HepG2 (cell line): Measurements from ENCODE around the gene MBL2. TPM values are rescaled to one million over a fixed set of nuclear protein-coding genes. Genes with fewer than 3 reads are reported as not detected.

Experiments
- ATAC-seq: fragments of 200-7000 bp; cut with Tn5 transposase; 3 replicates; pipeline ENCODE4 v1.9.1; 2020; ENCODE audit warnings: mild to moderate bottlenecking, moderate library complexity
- BruUV-seq: library from RNA; stranded (reverse); fragments of 400-500 nt; replicated peaks from 2 replicates; lab custom pipeline; 2021; lab: Mats Ljungman, UMichigan
- CTCF ChIA-PET: fragments of 300-600 bp; formaldehyde crosslinking; extraction: SDS; loops from one replicate; lab custom pipeline; 2021; ENCODE audit warnings: low total read pairs, inconsistent platforms, low intra/inter-chr PET ratio; lab: Yijun Ruan, JAX
- POLR2A ChIA-PET: fragments of 350-600 bp; sonication (Branson Sonifier 250); formaldehyde crosslinking; loops from one replicate; lab custom pipeline; 2020; ENCODE audit warnings: antibody characterized with exemption, inconsistent platforms; lab: Yijun Ruan, JAX
- DNase-seq: peaks from one replicate; pipeline ENCODE4 v3.0.0-alpha.2; 2015; ENCODE audit warnings: low spot score
- FAIRE-seq: peaks from 3 replicates; lab custom pipeline; 2011; peaks lifted over from hg19 to GRCh38; lab: Jason Lieb, UNC
- H2AFZ ChIP-seq: one replicate; pipeline ENCODE4 v1.6.1; 2011; ENCODE audit warnings: low read length, inconsistent platforms
- H3K27ac ChIP-seq: fragments of 300-600 bp; 3 replicates; pipeline ENCODE4 v1.8.0; 2011; ENCODE audit warnings: mixed run types, mild to moderate bottlenecking, mixed read lengths, low read length, inconsistent platforms; ENCODE audit not compliant: insufficient read depth; ENCODE audit errors: extremely low read length
- H3K27me3 ChIP-seq, 2 experiments: fragments of 200-600 bp in 1 of 2; 2 replicates in 1 of 2; 3 replicates in 1 of 2; pipeline versions ENCODE4 v1.6.0 to v1.8.0; 2011; ENCODE audit warnings: low read length in 2 of 2, mild to moderate bottlenecking in 2 of 2, moderate library complexity in 2 of 2, inconsistent platforms in 1 of 2; ENCODE audit not compliant: insufficient read depth in 2 of 2, control insufficient read depth in 1 of 2
- H3K36me3 ChIP-seq, 2 experiments: fragments of 200-600 bp in 1 of 2; replicated peaks in 1 of 2; 2 replicates in 1 of 2; 3 replicates in 1 of 2; pipeline versions ENCODE4 v1.5.1 to v1.8.0; 2011; ENCODE audit warnings: low read length in 2 of 2, inconsistent platforms in 1 of 2; ENCODE audit not compliant: insufficient read depth in 2 of 2, control insufficient read depth in 1 of 2
- H3K4me1 ChIP-seq: 2 replicates; pipeline ENCODE4 v1.5.1; 2012; ENCODE audit warnings: low read length, inconsistent platforms; ENCODE audit not compliant: insufficient read depth
- H3K4me2 ChIP-seq: 2 replicates; pipeline ENCODE4 v1.6.0; 2011; ENCODE audit warnings: low read depth, low read length, inconsistent platforms
- H3K4me3 ChIP-seq, 3 experiments: fragments of 200-600 bp in 1 of 3; sonication (generic), shearing (Covaris generic) in 1 of 3; replicated peaks in 1 of 3; 2 replicates each; pipeline ENCODE4 v1.5.1; 2011 to 2016; ENCODE audit warnings: low read length in 3 of 3, inconsistent platforms in 2 of 3, low read depth in 2 of 3, mild to moderate bottlenecking in 2 of 3, control low read depth in 1 of 3, mixed read lengths in 1 of 3; ENCODE audit not compliant: insufficient read depth in 1 of 3
- H3K79me2 ChIP-seq: one replicate; pipeline ENCODE4 v1.6.1; 2011; ENCODE audit warnings: low read length, inconsistent platforms; ENCODE audit not compliant: insufficient read depth
- H3K9ac ChIP-seq: 2 replicates; pipeline ENCODE4 v1.6.0; 2011; ENCODE audit warnings: mild to moderate bottlenecking, low read depth, low read length, inconsistent platforms; ENCODE audit not compliant: insufficient read depth
- H3K9me3 ChIP-seq: 2 replicates; pipeline ENCODE4 v1.5.1; 2012; ENCODE audit warnings: mild to moderate bottlenecking, low read length
- H4K20me1 ChIP-seq: 2 replicates; pipeline ENCODE4 v1.6.0; 2011; ENCODE audit warnings: inconsistent platforms, mild to moderate bottlenecking, low read length, moderate library complexity; ENCODE audit not compliant: insufficient read depth
- ELF1 ChIP-seq: sonication (generic); formaldehyde crosslinking; IDR thresholded peaks from 2 replicates; pipeline ENCODE4 v1.4.0; 2020; ENCODE audit warnings: missing genetic modification reagents
- ISL2 ChIP-seq: sonication (generic); formaldehyde crosslinking; IDR thresholded peaks from 2 replicates; pipeline ENCODE4 v1.5.0; 2020; ENCODE audit warnings: missing genetic modification reagents
- KLF16 ChIP-seq, 2 experiments: sonication (generic) in 1 of 2; formaldehyde crosslinking in 1 of 2; IDR thresholded peaks; 2 replicates each; pipeline versions ENCODE4 v1.6.1 to v1.8.0; 2016 to 2023; ENCODE audit warnings: missing genetic modification reagents in 2 of 2, missing compliant biosample characterization in 1 of 2
- MLLT10 ChIP-seq: sonication (generic); formaldehyde crosslinking; IDR thresholded peaks from 2 replicates; pipeline ENCODE4 v1.4.0; 2020; ENCODE audit warnings: missing genetic modification reagents
- RBFOX2 ChIP-seq: fragments of 200-400 bp; formaldehyde crosslinking; IDR thresholded peaks from 2 replicates; pipeline ENCODE4 v1.6.1; 2017; ENCODE audit warnings: low read depth, mild to moderate bottlenecking, low read length
- SP2 ChIP-seq: sonication (generic); formaldehyde crosslinking; IDR thresholded peaks from 2 replicates; pipeline ENCODE4 v1.5.1; 2020; ENCODE audit warnings: mild to moderate bottlenecking, missing genetic modification reagents
- SPEN ChIP-seq: sonication (generic); formaldehyde crosslinking; IDR thresholded peaks from 2 replicates; pipeline ENCODE4 v1.5.1; 2020; ENCODE audit warnings: low read depth, mild to moderate bottlenecking, missing genetic modification reagents
- TOE1 ChIP-seq: sonication (generic); formaldehyde crosslinking; IDR thresholded peaks from 2 replicates; pipeline ENCODE4 v1.4.0; 2020; ENCODE audit warnings: mild to moderate bottlenecking, missing genetic modification reagents
- ZNF431 ChIP-seq: sonication (generic); formaldehyde crosslinking; IDR thresholded peaks from 2 replicates; pipeline ENCODE4 v1.9.0; 2022; ENCODE audit warnings: missing genetic modification reagents, low read depth, mild to moderate bottlenecking, borderline replicate concordance
- ZNF530 ChIP-seq: sonication (generic); formaldehyde crosslinking; IDR thresholded peaks from 2 replicates; pipeline ENCODE4 v1.5.0; 2020; ENCODE audit warnings: low read depth, mild to moderate bottlenecking, missing genetic modification reagents
- ZNF773 ChIP-seq: sonication (generic); formaldehyde crosslinking; IDR thresholded peaks from 2 replicates; pipeline ENCODE4 v1.4.0; 2020; ENCODE audit warnings: missing genetic modification reagents, borderline replicate concordance
- ZNF792 ChIP-seq: IDR thresholded peaks from 2 replicates; pipeline ENCODE4 v1.6.1; 2016
- ZNF850 ChIP-seq: sonication (generic); formaldehyde crosslinking; conservative IDR thresholded peaks from 2 replicates; pipeline ENCODE4 v1.9.0; 2021; ENCODE audit warnings: mild to moderate bottlenecking, missing genetic modification reagents
- WGBS: methylation state at CpG from one replicate; pipeline ENCODE4 v1.1.6; 2017; ENCODE audit warnings: low lambda C conversion rate; 5-methylcytosine and 5-hydroxymethylcytosine counted together
- in situ Hi-C: cut with HindIII; loops from 2 replicates; pipeline ENCODE4 v1.10.0; 2017; ENCODE audit warnings: low pct_unique_long_range_greater_than_20kb; ENCODE audit not compliant: extremely low pct_ligation_motif_present
- intact Hi-C: fragments of 100-400 bp; cut with micrococcal nuclease; formaldehyde crosslinking; loops from one replicate; pipeline ENCODE4 v1.10.0; 2022; ENCODE audit not compliant: unreplicated experiment
- polyA plus RNA-seq, 8 experiments: library from polyadenylated mRNA; depleted of rRNA in 3 of 8; stranded (reverse) in 7 of 8; unstranded in 1 of 8; fragments of >200 nt; fragmentation: Illumina TruSeq in 4 of 8; extraction: Trizol in 4 of 8; gene quantifications; 2 replicates each; pipeline versions ENCODE4 v1.2.1 to v1.2.3, GENCODE V29; 2011 to 2016; ENCODE audit warnings: low read depth in 4 of 8, missing spikeins in 1 of 8, mixed read lengths in 1 of 8; ENCODE audit not compliant: insufficient read depth in 1 of 8
- total RNA-seq, 5 experiments: library from RNA; depleted of rRNA; stranded (reverse); fragments of >200 nt; fragmentation: Illumina TruSeq; extraction: Trizol; gene quantifications; 2 replicates each; pipeline ENCODE4 v1.2.3, GENCODE V29; 2016; ENCODE audit warnings: low read depth in 1 of 5
- TF ChIP-seq, protein P1 (sequence below): sonication (generic); formaldehyde crosslinking; conservative IDR thresholded peaks from 2 replicates; pipeline ENCODE4 v1.4.0; 2020; ENCODE audit warnings: mild to moderate bottlenecking, missing genetic modification reagents, moderate library complexity
- TF ChIP-seq, protein P2 (sequence below): sonication (generic); formaldehyde crosslinking; IDR thresholded peaks from 2 replicates; pipeline ENCODE4 v1.8.0; 2023; ENCODE audit warnings: mild to moderate bottlenecking, missing genetic modification reagents

The MBL2 gene
- total and polyA plus RNA-seq, 2 of the 13 experiments (the other 11 are each of a cell fraction or from before 2014, with no cell fraction given): 9.6 to 16.2 TPM

DNA sequence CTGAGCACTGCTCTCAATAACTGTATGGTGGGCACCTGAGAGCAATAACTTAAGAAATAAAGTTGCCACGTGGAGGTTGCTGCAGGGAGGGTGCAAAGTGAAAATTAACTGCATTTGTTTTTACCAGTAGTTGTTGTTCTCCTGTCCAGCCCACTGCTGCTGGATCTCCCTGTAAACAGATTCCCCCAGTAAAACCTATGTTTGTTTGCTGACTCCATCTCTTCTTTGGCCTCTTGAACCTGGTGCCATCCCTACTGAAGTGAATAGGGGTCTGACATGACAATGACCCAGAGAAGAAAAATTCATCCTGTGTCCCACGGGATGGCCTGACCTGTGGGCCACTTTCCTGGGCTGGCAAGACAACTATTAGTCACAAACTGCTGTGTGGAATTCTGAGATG lies 1.7 kb downstream of the MBL2 start (continued):
- TF ChIP-seq, protein P1, sequence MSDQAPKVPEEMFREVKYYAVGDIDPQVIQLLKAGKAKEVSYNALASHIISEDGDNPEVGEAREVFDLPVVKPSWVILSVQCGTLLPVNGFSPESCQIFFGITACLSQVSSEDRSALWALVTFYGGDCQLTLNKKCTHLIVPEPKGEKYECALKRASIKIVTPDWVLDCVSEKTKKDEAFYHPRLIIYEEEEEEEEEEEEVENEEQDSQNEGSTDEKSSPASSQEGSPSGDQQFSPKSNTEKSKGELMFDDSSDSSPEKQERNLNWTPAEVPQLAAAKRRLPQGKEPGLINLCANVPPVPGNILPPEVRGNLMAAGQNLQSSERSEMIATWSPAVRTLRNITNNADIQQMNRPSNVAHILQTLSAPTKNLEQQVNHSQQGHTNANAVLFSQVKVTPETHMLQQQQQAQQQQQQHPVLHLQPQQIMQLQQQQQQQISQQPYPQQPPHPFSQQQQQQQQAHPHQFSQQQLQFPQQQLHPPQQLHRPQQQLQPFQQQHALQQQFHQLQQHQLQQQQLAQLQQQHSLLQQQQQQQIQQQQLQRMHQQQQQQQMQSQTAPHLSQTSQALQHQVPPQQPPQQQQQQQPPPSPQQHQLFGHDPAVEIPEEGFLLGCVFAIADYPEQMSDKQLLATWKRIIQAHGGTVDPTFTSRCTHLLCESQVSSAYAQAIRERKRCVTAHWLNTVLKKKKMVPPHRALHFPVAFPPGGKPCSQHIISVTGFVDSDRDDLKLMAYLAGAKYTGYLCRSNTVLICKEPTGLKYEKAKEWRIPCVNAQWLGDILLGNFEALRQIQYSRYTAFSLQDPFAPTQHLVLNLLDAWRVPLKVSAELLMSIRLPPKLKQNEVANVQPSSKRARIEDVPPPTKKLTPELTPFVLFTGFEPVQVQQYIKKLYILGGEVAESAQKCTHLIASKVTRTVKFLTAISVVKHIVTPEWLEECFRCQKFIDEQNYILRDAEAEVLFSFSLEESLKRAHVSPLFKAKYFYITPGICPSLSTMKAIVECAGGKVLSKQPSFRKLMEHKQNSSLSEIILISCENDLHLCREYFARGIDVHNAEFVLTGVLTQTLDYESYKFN: no peak
- no peak for TF ChIP-seq ELF1 (CRISPR knock-in tag)
- no peak for TF ChIP-seq ISL2 (CRISPR knock-in tag)
- TF ChIP-seq ZNF773 (CRISPR knock-in tag): no peak
- no peak for TF ChIP-seq ZNF431
- TF ChIP-seq SP2 (CRISPR knock-in tag): no peak
- no peak for TF ChIP-seq ZNF530 (CRISPR knock-in tag)
- TF ChIP-seq MLLT10 (CRISPR knock-in tag): no peak
- TF ChIP-seq ZNF792 (CRISPR knock-in tag): peak; percentile 47; the same call in 1 of the 2 replicates
- no peak for TF ChIP-seq ZNF850 (CRISPR knock-in tag)

DNA sequence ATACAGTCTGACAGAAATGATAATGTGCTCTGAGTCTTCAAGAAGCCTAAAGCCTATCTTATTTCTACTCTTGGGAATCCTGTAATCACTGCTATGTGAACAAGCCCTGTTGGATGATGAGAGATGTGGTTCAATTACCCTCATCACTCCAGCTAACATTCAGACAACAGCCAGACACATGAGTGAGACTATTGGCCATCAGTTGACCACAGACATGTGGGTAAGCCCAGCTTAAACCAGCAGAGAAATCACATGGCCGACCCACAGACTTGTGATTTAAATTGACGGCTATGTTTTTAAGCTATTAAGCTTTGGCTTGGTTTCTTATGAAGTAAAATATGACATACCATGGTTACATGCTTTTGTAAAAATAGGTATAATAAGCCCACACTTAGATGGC lies 2.6 kb downstream of the MBL2 start:
- WGBS: 100% methylated on average over 2 of the region's 2 CpGs
- Histone ChIP-seq H3K27me3 (no peaks in the 10 kb centered on the region), H3K4me2 (peak overlapping the region; percentile 69; the same call in 1 of the 2 replicates), H3K4me3 (no peak overlapping the region), H3K4me1 (peaks cover 86% of the 10 kb centered on the region)
- POLR2A ChIA-PET: no interaction called here
- TF ChIP-seq TOE1 (CRISPR knock-in tag) (no peak), SPEN (no peak), RBFOX2 (peak; percentile 10; the same call in 1 of the 2 replicates), KLF16 (CRISPR knock-in tag; IDR thresholded peaks at IDR 0.05) (no peak)
- TF ChIP-seq, protein P2, sequence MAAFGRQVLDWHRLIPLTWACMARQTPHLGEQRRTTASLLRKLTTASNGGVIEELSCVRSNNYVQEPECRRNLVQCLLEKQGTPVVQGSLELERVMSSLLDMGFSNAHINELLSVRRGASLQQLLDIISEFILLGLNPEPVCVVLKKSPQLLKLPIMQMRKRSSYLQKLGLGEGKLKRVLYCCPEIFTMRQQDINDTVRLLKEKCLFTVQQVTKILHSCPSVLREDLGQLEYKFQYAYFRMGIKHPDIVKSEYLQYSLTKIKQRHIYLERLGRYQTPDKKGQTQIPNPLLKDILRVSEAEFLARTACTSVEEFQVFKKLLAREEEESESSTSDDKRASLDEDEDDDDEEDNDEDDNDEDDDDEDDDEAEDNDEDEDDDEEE (CRISPR knock-in tag): no peak
- TF ChIP-seq, all 625 proteins: peak for 1
- H3K27ac ChIP-seq: peak overlapping the region; percentile 100
- DNase-seq (no peak), ATAC-seq (no peak), FAIRE-seq (no peak)
- H2AFZ ChIP-seq: no peak overlapping the region
- CTCF ChIA-PET: no interaction called here
- H4K20me1 ChIP-seq: no peaks in the 10 kb centered on the region
- peaks cover 5% of the 10 kb centered on the region; the same call in 1 of the 2 replicates for H3K9me3 ChIP-seq
- H3K79me2 ChIP-seq: peaks cover 7% of the 10 kb centered on the region
- in situ Hi-C loops (no loop called here), intact Hi-C loops (loop anchor here (10.0 kb wide), 1 partner anchor 1185 kb away; no protein-coding TSS in a partner anchor)
- no peak overlapping the region for H3K9ac ChIP-seq
- no TSS peak for BruUV-seq
- H3K36me3 ChIP-seq: peaks cover 0 to 4% of the 10 kb centered on the region in 2 experiments; a peak in 1 of 5 replicates
